HepG2 (cell line): ENCODE measurements around the gene ARHGAP45. TPM values are rescaled to one million over a fixed set of nuclear protein-coding genes. Genes with fewer than 3 reads are reported as not detected.

Experiments used
- ATAC-seq: fragments of 200-7000 bp; cut with Tn5 transposase; 3 replicates; pipeline ENCODE4 v1.9.1; 2020; ENCODE audit warnings: mild to moderate bottlenecking, moderate library complexity
- BruUV-seq: library from RNA; stranded (reverse); fragments of 400-500 nt; replicated peaks from 2 replicates; lab custom pipeline; 2021; lab: Mats Ljungman, UMichigan
- CTCF ChIA-PET: fragments of 300-600 bp; formaldehyde crosslinking; extraction: SDS; loops from one replicate; lab custom pipeline; 2021; ENCODE audit warnings: low total read pairs, inconsistent platforms, low intra/inter-chr PET ratio; lab: Yijun Ruan, JAX
- POLR2A ChIA-PET: fragments of 350-600 bp; sonication (Branson Sonifier 250); formaldehyde crosslinking; loops from one replicate; lab custom pipeline; 2020; ENCODE audit warnings: antibody characterized with exemption, inconsistent platforms; lab: Yijun Ruan, JAX
- DNase-seq: peaks from one replicate; pipeline ENCODE4 v3.0.0-alpha.2; 2015; ENCODE audit warnings: low spot score
- FAIRE-seq: peaks from 3 replicates; lab custom pipeline; 2011; peaks lifted over from hg19 to GRCh38; lab: Jason Lieb, UNC
- H2AFZ ChIP-seq: one replicate; pipeline ENCODE4 v1.6.1; 2011; ENCODE audit warnings: low read length, inconsistent platforms
- H3K27ac ChIP-seq: fragments of 300-600 bp; 3 replicates; pipeline ENCODE4 v1.8.0; 2011; ENCODE audit warnings: mixed run types, mild to moderate bottlenecking, mixed read lengths, low read length, inconsistent platforms; ENCODE audit not compliant: insufficient read depth; ENCODE audit errors: extremely low read length
- H3K27me3 ChIP-seq, 2 experiments: fragments of 200-600 bp in 1 of 2; 2 replicates in 1 of 2; 3 replicates in 1 of 2; pipeline versions ENCODE4 v1.6.0 to v1.8.0; 2011; ENCODE audit warnings: low read length in 2 of 2, mild to moderate bottlenecking in 2 of 2, moderate library complexity in 2 of 2, inconsistent platforms in 1 of 2; ENCODE audit not compliant: insufficient read depth in 2 of 2, control insufficient read depth in 1 of 2
- H3K36me3 ChIP-seq, 2 experiments: fragments of 200-600 bp in 1 of 2; replicated peaks in 1 of 2; 2 replicates in 1 of 2; 3 replicates in 1 of 2; pipeline versions ENCODE4 v1.5.1 to v1.8.0; 2011; ENCODE audit warnings: low read length in 2 of 2, inconsistent platforms in 1 of 2; ENCODE audit not compliant: insufficient read depth in 2 of 2, control insufficient read depth in 1 of 2
- H3K4me1 ChIP-seq: 2 replicates; pipeline ENCODE4 v1.5.1; 2012; ENCODE audit warnings: low read length, inconsistent platforms; ENCODE audit not compliant: insufficient read depth
- H3K4me2 ChIP-seq: 2 replicates; pipeline ENCODE4 v1.6.0; 2011; ENCODE audit warnings: low read depth, low read length, inconsistent platforms
- H3K4me3 ChIP-seq, 3 experiments: fragments of 200-600 bp in 1 of 3; sonication (generic), shearing (Covaris generic) in 1 of 3; replicated peaks in 1 of 3; 2 replicates each; pipeline ENCODE4 v1.5.1; 2011 to 2016; ENCODE audit warnings: low read length in 3 of 3, inconsistent platforms in 2 of 3, low read depth in 2 of 3, mild to moderate bottlenecking in 2 of 3, control low read depth in 1 of 3, mixed read lengths in 1 of 3; ENCODE audit not compliant: insufficient read depth in 1 of 3
- H3K79me2 ChIP-seq: one replicate; pipeline ENCODE4 v1.6.1; 2011; ENCODE audit warnings: low read length, inconsistent platforms; ENCODE audit not compliant: insufficient read depth
- H3K9ac ChIP-seq: 2 replicates; pipeline ENCODE4 v1.6.0; 2011; ENCODE audit warnings: mild to moderate bottlenecking, low read depth, low read length, inconsistent platforms; ENCODE audit not compliant: insufficient read depth
- H3K9me3 ChIP-seq: 2 replicates; pipeline ENCODE4 v1.5.1; 2012; ENCODE audit warnings: mild to moderate bottlenecking, low read length
- H4K20me1 ChIP-seq: 2 replicates; pipeline ENCODE4 v1.6.0; 2011; ENCODE audit warnings: inconsistent platforms, mild to moderate bottlenecking, low read length, moderate library complexity; ENCODE audit not compliant: insufficient read depth
- HNRNPL ChIP-seq: fragments of 200-400 bp; formaldehyde crosslinking; IDR thresholded peaks from 2 replicates; pipeline ENCODE4 v1.6.1; 2017; ENCODE audit warnings: mild to moderate bottlenecking, low read depth, low read length
- NONO ChIP-seq, 2 experiments: fragments of 450-650 bp in 1 of 2; sonication (generic) in 1 of 2; formaldehyde crosslinking in 1 of 2; IDR thresholded peaks in 1 of 2; conservative IDR thresholded peaks in 1 of 2; 2 replicates each; pipeline versions ENCODE4 v1.6.1 to v1.8.0; 2017 to 2022; ENCODE audit warnings: mild to moderate bottlenecking in 1 of 2, missing genetic modification reagents in 1 of 2, moderate library complexity in 1 of 2
- POLR2G ChIP-seq: fragments of 200-400 bp; formaldehyde crosslinking; IDR thresholded peaks from 2 replicates; pipeline ENCODE4 v1.6.1; 2018; ENCODE audit warnings: mild to moderate bottlenecking, low read depth, low read length, moderate library complexity
- RBFOX2 ChIP-seq: fragments of 200-400 bp; formaldehyde crosslinking; IDR thresholded peaks from 2 replicates; pipeline ENCODE4 v1.6.1; 2017; ENCODE audit warnings: low read depth, mild to moderate bottlenecking, low read length
- SP4 ChIP-seq: sonication (generic); formaldehyde crosslinking; IDR thresholded peaks from 2 replicates; pipeline ENCODE4 v1.8.1; 2023; ENCODE audit warnings: mild to moderate bottlenecking, missing genetic modification reagents
- ZNF724P ChIP-seq: sonication (generic); formaldehyde crosslinking; IDR thresholded peaks from 2 replicates; pipeline ENCODE4 v1.8.0; 2022; ENCODE audit warnings: missing genetic modification reagents, borderline replicate concordance
- WGBS: methylation state at CpG from one replicate; pipeline ENCODE4 v1.1.6; 2017; ENCODE audit warnings: low lambda C conversion rate; 5-methylcytosine and 5-hydroxymethylcytosine counted together
- in situ Hi-C: cut with HindIII; loops from 2 replicates; pipeline ENCODE4 v1.10.0; 2017; ENCODE audit warnings: low pct_unique_long_range_greater_than_20kb; ENCODE audit not compliant: extremely low pct_ligation_motif_present
- intact Hi-C: fragments of 100-400 bp; cut with micrococcal nuclease; formaldehyde crosslinking; loops from one replicate; pipeline ENCODE4 v1.10.0; 2022; ENCODE audit not compliant: unreplicated experiment
- polyA plus RNA-seq, 8 experiments: library from polyadenylated mRNA; depleted of rRNA in 3 of 8; stranded (reverse) in 7 of 8; unstranded in 1 of 8; fragments of >200 nt; fragmentation: Illumina TruSeq in 4 of 8; extraction: Trizol in 4 of 8; gene quantifications; 2 replicates each; pipeline versions ENCODE4 v1.2.1 to v1.2.3, GENCODE V29; 2011 to 2016; ENCODE audit warnings: low read depth in 4 of 8, missing spikeins in 1 of 8, mixed read lengths in 1 of 8; ENCODE audit not compliant: insufficient read depth in 1 of 8
- total RNA-seq, 5 experiments: library from RNA; depleted of rRNA; stranded (reverse); fragments of >200 nt; fragmentation: Illumina TruSeq; extraction: Trizol; gene quantifications; 2 replicates each; pipeline ENCODE4 v1.2.3, GENCODE V29; 2016; ENCODE audit warnings: low read depth in 1 of 5
- TF ChIP-seq, protein P1 (sequence below): sonication (generic); formaldehyde crosslinking; conservative IDR thresholded peaks from 2 replicates; pipeline ENCODE4 v1.4.0; 2020; ENCODE audit warnings: missing genetic modification reagents
- TF ChIP-seq, protein P2 (sequence below): sonication (generic); formaldehyde crosslinking; IDR thresholded peaks from 2 replicates; pipeline ENCODE4 v1.4.0; 2020; ENCODE audit warnings: missing genetic modification reagents
- TF ChIP-seq, protein P3 (sequence below): sonication (generic); formaldehyde crosslinking; conservative IDR thresholded peaks from 2 replicates; pipeline ENCODE4 v1.4.0; 2020; ENCODE audit warnings: missing genetic modification reagents

ARHGAP45 gene
- total and polyA plus RNA-seq, 2 of the 13 experiments (the other 11 are each of a cell fraction or from before 2014, with no cell fraction given): 0.84 to 32.0 TPM

DNA sequence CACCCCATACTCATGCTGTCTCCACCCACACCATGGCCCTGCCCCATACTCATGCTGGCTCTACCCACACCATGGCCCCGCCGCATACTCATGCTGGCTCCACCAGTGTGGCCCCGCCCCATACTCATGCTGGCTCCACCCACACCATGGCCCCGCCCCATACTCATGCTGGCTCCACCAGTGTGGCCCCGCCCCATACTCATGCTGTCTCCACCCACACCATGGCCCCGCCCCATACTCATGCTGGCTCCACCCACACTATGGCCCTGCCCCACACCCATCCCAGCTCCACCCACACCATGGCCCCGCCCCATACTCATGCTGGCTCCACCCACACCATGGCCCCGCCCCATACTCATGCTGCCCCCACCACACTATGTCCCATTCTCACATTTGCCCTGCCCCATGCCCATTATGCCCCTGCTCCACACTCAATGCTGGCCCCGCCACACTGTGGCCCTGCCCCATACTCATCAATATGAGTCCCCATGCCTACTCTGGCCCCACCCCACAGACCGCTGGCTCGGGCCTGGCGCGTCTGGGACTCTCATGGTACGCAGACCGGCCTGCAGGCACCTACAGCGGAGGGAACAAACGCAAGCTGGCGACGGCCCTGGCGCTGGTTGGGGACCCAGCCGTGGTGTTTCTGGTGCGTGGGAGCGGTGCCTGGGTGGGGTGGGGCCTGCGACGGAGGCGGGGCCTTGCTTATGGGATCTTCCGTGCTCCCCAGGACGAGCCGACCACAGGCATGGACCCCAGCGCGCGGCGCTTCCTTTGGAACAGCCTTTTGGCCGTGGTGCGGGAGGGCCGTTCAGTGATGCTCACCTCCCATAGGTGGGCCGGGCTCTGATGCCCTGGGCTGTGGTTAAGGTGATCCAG lies 3.7 kb upstream of the ARHGAP45 start:
- intact Hi-C loops: no loop called here
- no TSS peak for BruUV-seq

More for the DNA sequence above, 3.7 kb upstream of the ARHGAP45 start:
- FAIRE-seq (no peak), ATAC-seq (no peak), DNase-seq (no peak)
- CTCF ChIA-PET: no interaction called here
- TF ChIP-seq SP4 (CRISPR knock-in tag) (0 out of 2 replicates have a peak, but pooled peaks have one; percentile 38), POLR2G (0 out of 2 replicates have a peak, but pooled peaks have one; percentile 9), RBFOX2 (peak; percentile 44; the same call in 1 of the 2 replicates), ZNF724P (CRISPR knock-in tag) (no peak), NONO (IDR thresholded peaks at IDR 0.05) (no peak), NONO (CRISPR knock-in tag; conservative IDR thresholded peaks at IDR 0.05) (no peak), HNRNPL (0 out of 2 replicates have a peak, but pooled peaks have one; percentile 49)
- TF ChIP-seq, protein P1, sequence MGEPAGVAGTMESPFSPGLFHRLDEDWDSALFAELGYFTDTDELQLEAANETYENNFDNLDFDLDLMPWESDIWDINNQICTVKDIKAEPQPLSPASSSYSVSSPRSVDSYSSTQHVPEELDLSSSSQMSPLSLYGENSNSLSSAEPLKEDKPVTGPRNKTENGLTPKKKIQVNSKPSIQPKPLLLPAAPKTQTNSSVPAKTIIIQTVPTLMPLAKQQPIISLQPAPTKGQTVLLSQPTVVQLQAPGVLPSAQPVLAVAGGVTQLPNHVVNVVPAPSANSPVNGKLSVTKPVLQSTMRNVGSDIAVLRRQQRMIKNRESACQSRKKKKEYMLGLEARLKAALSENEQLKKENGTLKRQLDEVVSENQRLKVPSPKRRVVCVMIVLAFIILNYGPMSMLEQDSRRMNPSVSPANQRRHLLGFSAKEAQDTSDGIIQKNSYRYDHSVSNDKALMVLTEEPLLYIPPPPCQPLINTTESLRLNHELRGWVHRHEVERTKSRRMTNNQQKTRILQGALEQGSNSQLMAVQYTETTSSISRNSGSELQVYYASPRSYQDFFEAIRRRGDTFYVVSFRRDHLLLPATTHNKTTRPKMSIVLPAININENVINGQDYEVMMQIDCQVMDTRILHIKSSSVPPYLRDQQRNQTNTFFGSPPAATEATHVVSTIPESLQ: no peak
- TF ChIP-seq, protein P2, sequence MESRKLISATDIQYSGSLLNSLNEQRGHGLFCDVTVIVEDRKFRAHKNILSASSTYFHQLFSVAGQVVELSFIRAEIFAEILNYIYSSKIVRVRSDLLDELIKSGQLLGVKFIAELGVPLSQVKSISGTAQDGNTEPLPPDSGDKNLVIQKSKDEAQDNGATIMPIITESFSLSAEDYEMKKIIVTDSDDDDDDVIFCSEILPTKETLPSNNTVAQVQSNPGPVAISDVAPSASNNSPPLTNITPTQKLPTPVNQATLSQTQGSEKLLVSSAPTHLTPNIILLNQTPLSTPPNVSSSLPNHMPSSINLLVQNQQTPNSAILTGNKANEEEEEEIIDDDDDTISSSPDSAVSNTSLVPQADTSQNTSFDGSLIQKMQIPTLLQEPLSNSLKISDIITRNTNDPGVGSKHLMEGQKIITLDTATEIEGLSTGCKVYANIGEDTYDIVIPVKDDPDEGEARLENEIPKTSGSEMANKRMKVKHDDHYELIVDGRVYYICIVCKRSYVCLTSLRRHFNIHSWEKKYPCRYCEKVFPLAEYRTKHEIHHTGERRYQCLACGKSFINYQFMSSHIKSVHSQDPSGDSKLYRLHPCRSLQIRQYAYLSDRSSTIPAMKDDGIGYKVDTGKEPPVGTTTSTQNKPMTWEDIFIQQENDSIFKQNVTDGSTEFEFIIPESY (CRISPR knock-in tag): peak; percentile 42; the same call in 1 of the 2 replicates
- TF ChIP-seq, protein P3, sequence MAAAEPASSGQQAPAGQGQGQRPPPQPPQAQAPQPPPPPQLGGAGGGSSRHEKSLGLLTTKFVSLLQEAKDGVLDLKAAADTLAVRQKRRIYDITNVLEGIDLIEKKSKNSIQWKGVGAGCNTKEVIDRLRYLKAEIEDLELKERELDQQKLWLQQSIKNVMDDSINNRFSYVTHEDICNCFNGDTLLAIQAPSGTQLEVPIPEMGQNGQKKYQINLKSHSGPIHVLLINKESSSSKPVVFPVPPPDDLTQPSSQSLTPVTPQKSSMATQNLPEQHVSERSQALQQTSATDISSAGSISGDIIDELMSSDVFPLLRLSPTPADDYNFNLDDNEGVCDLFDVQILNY (CRISPR knock-in tag): no peak
- 94% methylated on average over 24 of the region's 37 CpGs for WGBS
- POLR2A ChIA-PET: no interaction called here
- in situ Hi-C loops: no loop called here
- peaks cover 3 to 4% of the 10 kb centered on the region in 2 experiments; a peak in 2 of 5 replicates for H3K36me3 ChIP-seq
- H3K9me3 ChIP-seq: no peaks in the 10 kb centered on the region
- no peak overlapping the region for H2AFZ ChIP-seq
- H3K27ac ChIP-seq: no peak overlapping the region
- H3K79me2 ChIP-seq: no peaks in the 10 kb centered on the region
- no peaks in the 10 kb centered on the region; a peak in 1 of 5 replicates for H3K27me3 ChIP-seq
- no peak overlapping the region for H3K9ac ChIP-seq
- H4K20me1 ChIP-seq: no peaks in the 10 kb centered on the region
- H3K4me2 ChIP-seq: no peak overlapping the region
- peaks cover 36% of the 10 kb centered on the region for H3K4me1 ChIP-seq
- no peak overlapping the region for H3K4me3 ChIP-seq
